Stomach smooth muscle (tissue), 2 donors: Measurements from ENCODE around the gene SLBP.
A peak's percentile ranks its signal among the peaks of the same experiment; 100 is the strongest.
"Not testable (repeated sequence)": the region's sequence is repeated elsewhere in the genome, so short reads cannot be mapped to it uniquely, and the experiment has no call there.

Source experiments
- H3K27ac ChIP-seq: one replicate; pipeline ENCODE4 v1.7.0; 2013; ENCODE audit warnings: mild to moderate bottlenecking, low read length, inconsistent platforms
- H3K27me3 ChIP-seq, 2 donors: one replicate each; pipeline ENCODE4 v1.7.0; 2013; ENCODE audit warnings: low read length in 2 of 2; ENCODE audit not compliant: insufficient read depth in 2 of 2, control insufficient read depth in 1 of 2
- H3K36me3 ChIP-seq, 2 donors: one replicate each; pipeline ENCODE4 v1.7.0; 2013; ENCODE audit warnings: low read length in 2 of 2; ENCODE audit not compliant: control insufficient read depth in 2 of 2, insufficient read depth in 2 of 2
- H3K4me1 ChIP-seq: one replicate; pipeline ENCODE4 v1.7.0; 2013; ENCODE audit warnings: low read length; ENCODE audit not compliant: control insufficient read depth, insufficient read depth
- H3K4me3 ChIP-seq, 2 donors: one replicate each; pipeline ENCODE4 v1.7.0; 2013; ENCODE audit warnings: low read length in 2 of 2
- H3K9ac ChIP-seq, 2 donors: one replicate each; pipeline ENCODE4 v1.7.0; 2013; ENCODE audit warnings: low read length in 2 of 2, mild to moderate bottlenecking in 1 of 2
- H3K9me3 ChIP-seq, 2 donors: one replicate each; pipeline ENCODE4 v1.7.0; 2013; ENCODE audit warnings: low read length in 2 of 2; ENCODE audit not compliant: control insufficient read depth in 2 of 2
- donor health status: healthy.
- donor health status: Pancreatic carcinoma.

SLBP gene

DNA sequence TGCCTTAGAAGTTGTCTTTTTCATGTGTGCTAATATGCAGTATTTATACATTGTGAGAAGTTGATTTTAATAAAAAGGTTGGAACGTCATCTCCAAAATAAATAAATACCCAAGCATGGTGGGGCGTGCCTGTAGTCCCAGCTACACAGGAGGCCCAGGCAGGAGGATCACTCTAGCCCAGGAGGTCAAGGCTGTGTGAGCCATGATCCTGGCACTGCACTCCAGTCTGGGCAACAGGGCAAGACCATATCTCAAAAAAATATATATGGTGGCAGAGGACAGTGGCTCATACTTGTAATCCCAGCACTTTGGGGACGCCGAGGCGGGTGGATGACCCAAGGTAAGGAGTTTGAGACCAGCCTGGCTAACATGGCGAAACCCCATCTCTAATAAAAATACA is 6.4 kb downstream of the SLBP start:
- Histone ChIP-seq H3K4me1 (peaks cover 4% of the 10 kb centered on the region), H3K4me3 (no peak overlapping the region), H3K36me3 (peaks cover 16 to 17% of the 10 kb centered on the region in 2 donors), H3K27me3 (no peaks in the 10 kb centered on the region), H3K27ac (no peak overlapping the region), H3K9me3 (no peaks in the 10 kb centered on the region), H3K9ac (no peak overlapping the region)

DNA sequence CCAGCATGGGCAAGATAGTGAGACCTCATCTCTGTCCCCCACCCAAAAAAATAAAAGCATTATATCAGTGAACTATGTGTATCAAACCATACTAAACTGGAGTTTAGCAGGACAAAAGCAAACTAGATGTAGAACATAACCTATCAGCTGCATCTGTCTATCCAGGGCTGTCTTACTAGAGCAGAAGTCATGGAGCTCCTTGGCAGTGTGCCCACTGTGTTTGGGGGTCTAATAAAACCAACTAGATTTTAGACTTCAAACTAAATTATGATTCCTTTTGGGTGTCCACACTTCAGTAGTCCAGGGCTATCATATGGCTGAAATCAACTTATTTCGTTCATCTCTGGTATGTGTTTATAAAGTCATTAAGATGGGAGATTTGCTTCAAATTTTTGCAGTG is 8.3 kb downstream of the SLBP start:
- peaks cover 22 to 23% of the 10 kb centered on the region in 2 donors for H3K36me3 ChIP-seq
- no peaks in the 10 kb centered on the region for H3K4me1 ChIP-seq

DNA sequence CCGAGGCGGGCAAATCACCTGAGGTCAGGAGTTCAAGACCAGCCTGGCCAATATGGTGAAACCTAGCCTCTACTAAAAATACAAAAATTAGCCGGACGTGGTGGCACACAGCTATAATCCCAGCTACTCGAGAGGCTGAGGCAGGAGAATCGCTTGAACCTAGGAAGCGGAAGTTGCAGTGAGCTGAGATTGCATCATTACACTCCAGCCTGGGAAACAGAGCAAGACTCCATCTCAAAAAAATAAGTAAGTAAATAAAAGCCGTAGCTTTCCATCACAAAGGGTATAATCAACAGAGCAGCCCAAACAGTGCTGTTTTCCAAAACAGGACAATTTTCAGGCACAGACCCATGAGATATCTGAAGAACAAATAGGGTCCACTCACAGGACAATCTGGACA is 10.4 kb downstream of the SLBP start:
- not testable (repeated sequence) for H3K9me3 ChIP-seq, H3K4me1 ChIP-seq, H3K27ac ChIP-seq, H3K4me3 ChIP-seq, H3K27me3 ChIP-seq, H3K9ac ChIP-seq
- peaks cover 25 to 30% of the 10 kb centered on the region in 2 donors for H3K36me3 ChIP-seq

More for the DNA sequence above, 8.3 kb downstream of the SLBP start:
- no peak overlapping the region for H3K27ac ChIP-seq
- H3K4me3 ChIP-seq: no peak overlapping the region
- peak overlapping the region in 1 of 2 donors; percentile 3 for H3K9ac ChIP-seq
- H3K9me3 ChIP-seq: no peaks in the 10 kb centered on the region
- no peaks in the 10 kb centered on the region for H3K27me3 ChIP-seq

DNA sequence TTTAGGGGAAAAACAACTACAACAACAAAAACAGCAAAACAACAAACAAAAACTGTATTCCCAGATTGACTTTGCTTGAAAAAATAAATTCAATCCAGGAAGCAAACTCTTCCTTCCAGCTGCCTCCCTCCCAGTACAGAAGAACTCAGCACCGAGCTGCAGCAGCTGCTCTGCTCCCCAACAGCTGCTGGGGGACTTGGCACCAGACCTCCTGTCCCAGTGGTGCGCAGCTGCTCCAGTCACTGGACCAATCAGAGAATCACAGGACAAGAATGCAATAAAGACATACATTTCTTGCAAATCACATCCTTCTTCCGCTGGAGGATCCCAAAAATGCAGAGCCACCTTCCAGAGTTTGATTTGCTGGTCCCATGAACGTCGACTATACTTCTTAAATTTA is 16.2 kb downstream of the SLBP start:
- Histone ChIP-seq H3K27ac (no peak overlapping the region), H3K27me3 (no peaks in the 10 kb centered on the region), H3K9ac (no peak overlapping the region), H3K4me1 (peaks cover 2% of the 10 kb centered on the region), H3K9me3 (no peaks in the 10 kb centered on the region), H3K36me3 (peaks cover 36 to 40% of the 10 kb centered on the region in 2 donors), H3K4me3 (no peak overlapping the region)

DNA sequence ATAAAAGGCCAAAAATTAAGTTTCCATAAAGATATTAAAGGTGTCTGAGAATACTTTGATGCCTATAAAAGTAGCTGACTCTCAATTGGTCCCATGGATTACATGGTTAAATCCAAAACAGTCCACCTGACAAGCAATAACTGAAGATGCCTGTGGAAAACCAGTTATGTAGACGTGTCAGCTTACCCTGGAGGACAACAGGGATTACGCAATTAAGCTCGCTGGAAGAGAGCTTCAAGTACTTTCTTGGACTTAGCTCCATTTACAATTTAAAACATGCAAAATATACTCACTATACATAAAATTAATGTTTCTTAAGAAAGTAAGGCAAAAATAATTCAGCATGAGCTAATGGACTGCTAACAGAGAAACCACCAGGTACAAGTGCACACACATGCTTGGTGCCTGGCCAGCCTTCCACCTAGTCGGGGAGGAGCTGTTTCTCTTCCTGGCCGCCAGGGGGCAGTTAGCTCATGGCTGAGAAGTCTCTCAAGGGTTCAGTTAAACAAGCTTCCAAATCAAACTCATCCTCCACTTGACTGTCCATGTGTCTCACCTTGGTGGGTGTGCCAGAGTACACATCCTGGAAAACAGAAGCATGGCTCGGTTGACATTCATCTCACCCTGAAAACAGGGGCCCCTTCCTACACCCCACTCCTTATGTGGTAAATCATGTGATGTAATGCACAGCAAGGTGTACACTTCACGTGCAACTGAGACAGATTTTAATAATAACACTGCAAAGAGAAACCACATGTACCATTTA is 18.8 kb downstream of the SLBP start:
- peaks cover 33 to 34% of the 10 kb centered on the region in 2 donors for H3K36me3 ChIP-seq
- no peak overlapping the region for H3K4me3 ChIP-seq
- H3K4me1 ChIP-seq: peaks cover 2% of the 10 kb centered on the region
- no peaks in the 10 kb centered on the region for H3K27me3 ChIP-seq
- H3K27ac ChIP-seq: no peak overlapping the region
- no peaks in the 10 kb centered on the region for H3K9me3 ChIP-seq
- no peak overlapping the region for H3K9ac ChIP-seq

DNA sequence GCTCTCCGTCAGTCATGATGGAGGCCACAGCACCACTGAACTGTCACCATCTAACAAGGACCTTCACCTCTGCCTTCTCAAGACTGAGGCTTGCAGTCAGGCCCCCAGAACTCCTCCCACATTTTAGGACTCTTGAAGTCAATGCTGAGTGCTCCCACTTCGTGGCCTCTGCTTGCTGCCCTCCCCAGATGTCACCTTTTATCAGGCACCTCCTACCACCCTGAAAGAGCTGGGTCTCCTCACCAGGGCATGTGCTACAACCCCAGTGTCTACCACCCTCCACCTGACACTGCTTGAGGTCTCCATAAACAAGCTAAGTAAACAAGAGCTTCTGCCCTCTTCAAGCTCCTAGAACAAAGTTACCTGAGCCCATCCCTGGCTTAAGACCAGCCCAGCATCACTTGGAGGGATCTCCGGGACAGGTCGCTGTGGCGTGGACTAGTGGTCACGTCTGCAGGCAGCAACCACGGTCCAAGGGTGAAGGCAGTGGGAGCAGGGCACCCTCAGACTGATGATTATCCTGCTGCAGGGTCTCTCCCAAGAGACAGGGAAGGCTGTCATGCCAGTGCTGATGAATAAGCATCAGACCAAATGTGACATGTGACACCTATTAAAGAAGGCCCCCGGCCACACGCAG is 20.3 kb downstream of the SLBP start:
- no peaks in the 10 kb centered on the region for H3K4me1 ChIP-seq
- H3K9me3 ChIP-seq: no peaks in the 10 kb centered on the region
- H3K4me3 ChIP-seq: no peak overlapping the region
- no peak overlapping the region for H3K9ac ChIP-seq
- no peak overlapping the region for H3K27ac ChIP-seq
- H3K36me3 ChIP-seq: peaks cover 29 to 34% of the 10 kb centered on the region in 2 donors
- H3K27me3 ChIP-seq: no peaks in the 10 kb centered on the region

DNA sequence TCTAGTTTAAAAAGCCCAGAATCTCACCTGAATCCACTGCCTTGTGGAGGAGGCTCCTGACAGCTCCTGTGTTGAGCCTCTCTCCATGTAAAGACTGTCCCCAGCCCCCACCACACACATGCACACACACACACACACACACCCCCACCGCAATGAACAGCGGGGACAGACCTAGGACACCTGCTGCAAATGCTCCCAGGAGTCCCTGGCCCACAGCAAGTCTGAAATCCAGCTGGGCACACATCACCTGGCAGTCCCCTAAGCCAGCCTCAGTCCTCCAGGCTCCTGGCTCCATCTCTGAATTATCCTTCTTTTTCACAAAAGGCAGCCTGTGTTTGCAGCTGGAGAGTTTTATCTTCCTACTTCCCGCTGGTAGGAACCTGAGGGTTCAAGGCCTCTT is 21.4 kb downstream of the SLBP start:
- peaks cover 24 to 30% of the 10 kb centered on the region in 2 donors for H3K36me3 ChIP-seq
- H3K4me1 ChIP-seq: no peaks in the 10 kb centered on the region
- no peak overlapping the region for H3K9ac ChIP-seq
- no peak overlapping the region for H3K4me3 ChIP-seq
- H3K27ac ChIP-seq: no peak overlapping the region
- no peaks in the 10 kb centered on the region for H3K27me3 ChIP-seq
- no peaks in the 10 kb centered on the region for H3K9me3 ChIP-seq

DNA sequence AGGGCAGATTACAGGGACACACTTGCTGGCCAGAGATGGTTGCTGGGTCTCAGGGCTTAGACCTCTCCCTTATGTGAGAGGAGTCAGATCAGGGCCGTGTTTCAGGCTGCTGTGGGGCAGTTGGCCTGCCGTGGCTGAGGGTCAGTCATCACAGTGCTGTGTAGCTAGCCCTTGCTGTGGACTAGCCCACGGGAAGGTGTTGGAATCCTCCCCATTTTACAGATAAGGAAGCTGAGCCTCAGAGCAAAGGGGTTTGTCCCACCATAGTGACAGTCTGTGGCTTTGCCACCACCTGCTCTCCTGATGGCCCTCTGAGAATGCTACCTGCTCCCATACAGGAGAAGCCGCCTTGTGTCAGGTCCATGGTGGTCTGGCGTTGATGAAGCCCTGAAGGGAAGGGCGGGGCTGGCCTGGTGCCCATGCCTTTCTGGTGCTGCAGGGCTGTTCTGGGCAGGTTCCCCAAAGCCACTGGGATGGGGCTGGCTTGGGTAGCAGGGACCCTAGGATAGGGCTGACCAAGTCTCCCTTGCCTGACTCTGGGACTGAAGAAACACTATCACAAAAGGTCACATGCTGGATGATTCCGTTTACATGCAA is 25.6 kb downstream of the SLBP start:
- Histone ChIP-seq H3K36me3 (peaks cover 4 to 9% of the 10 kb centered on the region in 2 donors), H3K9me3 (no peaks in the 10 kb centered on the region), H3K27ac (no peak overlapping the region), H3K9ac (no peak overlapping the region), H3K27me3 (no peaks in the 10 kb centered on the region), H3K4me1 (peaks cover 17% of the 10 kb centered on the region), H3K4me3 (no peak overlapping the region)

DNA sequence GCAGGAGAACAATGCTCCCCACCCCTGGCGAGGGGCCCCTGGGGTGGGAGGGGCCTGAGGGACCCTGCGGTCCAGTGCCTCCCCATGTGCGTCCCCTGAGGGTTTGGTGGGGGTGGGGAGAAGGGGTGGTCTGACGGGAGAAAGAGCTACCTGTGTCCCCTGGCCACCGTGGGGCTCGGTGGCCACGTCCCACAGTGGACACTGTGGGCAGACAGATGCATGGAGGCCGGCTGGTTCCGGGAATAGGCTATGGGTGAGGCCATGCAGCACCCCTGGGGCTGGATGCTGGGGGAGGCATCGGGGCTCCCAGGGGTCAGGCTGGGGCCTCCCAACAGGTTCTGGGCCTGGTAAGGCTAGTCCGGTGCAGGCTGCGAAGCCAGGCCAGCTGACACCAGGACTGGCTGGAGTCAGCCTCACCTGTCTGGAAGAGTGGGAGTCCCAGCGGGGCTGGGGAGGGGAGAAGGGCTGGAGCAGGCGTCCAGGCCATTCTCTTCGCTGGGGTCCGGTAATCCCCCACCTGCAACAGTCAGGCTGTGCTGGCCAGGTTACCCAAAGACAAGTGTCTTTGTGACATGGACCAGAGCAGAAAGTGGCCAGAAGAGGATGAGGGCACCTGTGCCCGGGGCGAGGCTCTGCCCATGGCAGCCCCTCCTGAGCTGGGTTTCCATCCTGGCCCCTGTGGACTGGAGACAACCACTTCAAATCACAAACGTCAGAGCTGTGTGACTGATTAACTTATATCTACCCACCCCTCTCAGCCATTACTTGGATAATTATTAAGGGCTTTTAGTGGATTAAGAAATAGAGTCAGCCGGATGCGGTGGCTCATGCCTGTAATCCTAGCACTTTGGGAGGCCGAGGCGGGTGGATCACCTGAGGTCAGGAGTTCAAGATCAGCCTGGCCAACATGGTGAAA is 26.6 kb downstream of the SLBP start:
- no peaks in the 10 kb centered on the region for H3K9me3 ChIP-seq
- H3K9ac ChIP-seq: no peak overlapping the region
- H3K36me3 ChIP-seq: peaks cover 0 to under 1% of the 10 kb centered on the region in 2 donors
- no peak overlapping the region for H3K4me3 ChIP-seq
- H3K27me3 ChIP-seq: no peaks in the 10 kb centered on the region
- H3K27ac ChIP-seq: no peak overlapping the region
- peaks cover 17% of the 10 kb centered on the region for H3K4me1 ChIP-seq

DNA sequence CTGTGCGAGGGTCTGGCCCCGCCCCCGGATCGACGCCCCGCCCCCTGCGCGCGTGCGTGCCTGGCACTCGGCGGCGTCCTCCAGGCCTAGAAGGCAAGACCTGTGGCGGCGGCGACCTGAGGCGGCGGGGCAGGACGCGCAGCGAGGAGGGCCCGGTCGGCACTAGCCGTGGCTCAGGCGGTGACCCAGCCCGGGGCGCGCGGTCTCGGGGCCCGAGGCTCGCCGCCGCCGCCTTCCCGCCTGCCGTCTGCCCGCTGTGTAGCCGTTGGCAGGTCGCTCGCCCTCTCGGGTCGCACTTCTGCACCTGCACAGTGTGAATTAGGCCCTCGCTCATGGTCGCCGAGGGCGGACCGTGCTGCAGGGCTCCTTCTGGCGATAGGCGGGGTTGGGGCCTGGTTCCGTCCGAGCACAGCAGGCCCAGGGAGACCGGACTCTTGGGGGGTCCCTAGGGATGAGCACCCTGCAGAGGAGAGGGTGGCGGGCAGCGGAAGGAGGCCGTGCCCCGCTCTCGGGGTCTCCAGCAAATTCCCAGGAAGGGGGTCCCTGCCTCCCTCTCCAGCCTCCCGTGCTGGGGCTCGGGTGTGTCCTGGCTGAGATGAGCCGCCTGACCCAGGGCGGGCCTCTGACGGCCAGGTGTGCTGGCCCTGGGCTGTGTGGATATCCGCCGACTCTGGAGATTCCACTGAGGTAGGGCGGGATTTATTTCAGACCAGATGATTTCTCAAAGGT is 27.4 kb downstream of the SLBP start:
- H3K4me3 ChIP-seq: peak overlapping the region in 1 of 2 donors; percentile 71
- no peaks in the 10 kb centered on the region for H3K9me3 ChIP-seq
- H3K27ac ChIP-seq: peak overlapping the region; percentile 24
- H3K27me3 ChIP-seq: no peaks in the 10 kb centered on the region
- H3K4me1 ChIP-seq: peaks cover 17% of the 10 kb centered on the region
- H3K9ac ChIP-seq: peak overlapping the region; percentile 29 to 42
- H3K36me3 ChIP-seq: no peaks in the 10 kb centered on the region
